HepG2 (cell line): ENCODE data around the gene SLC36A2. TPM values are rescaled to one million over a fixed set of nuclear protein-coding genes. Genes with fewer than 3 reads are reported as not detected.

ENCODE experiments used
- ATAC-seq: fragments of 200-7000 bp; cut with Tn5 transposase; 3 replicates; pipeline ENCODE4 v1.9.1; 2020; ENCODE audit warnings: mild to moderate bottlenecking, moderate library complexity
- BruUV-seq: library from RNA; stranded (reverse); fragments of 400-500 nt; replicated peaks from 2 replicates; lab custom pipeline; 2021; lab: Mats Ljungman, UMichigan
- CTCF ChIA-PET: fragments of 300-600 bp; formaldehyde crosslinking; extraction: SDS; loops from one replicate; lab custom pipeline; 2021; ENCODE audit warnings: low total read pairs, inconsistent platforms, low intra/inter-chr PET ratio; lab: Yijun Ruan, JAX
- POLR2A ChIA-PET: fragments of 350-600 bp; sonication (Branson Sonifier 250); formaldehyde crosslinking; loops from one replicate; lab custom pipeline; 2020; ENCODE audit warnings: antibody characterized with exemption, inconsistent platforms; lab: Yijun Ruan, JAX
- DNase-seq: peaks from one replicate; pipeline ENCODE4 v3.0.0-alpha.2; 2015; ENCODE audit warnings: low spot score
- FAIRE-seq: peaks from 3 replicates; lab custom pipeline; 2011; peaks lifted over from hg19 to GRCh38; lab: Jason Lieb, UNC
- H2AFZ ChIP-seq: one replicate; pipeline ENCODE4 v1.6.1; 2011; ENCODE audit warnings: low read length, inconsistent platforms
- H3K27ac ChIP-seq: fragments of 300-600 bp; 3 replicates; pipeline ENCODE4 v1.8.0; 2011; ENCODE audit warnings: mixed run types, mild to moderate bottlenecking, mixed read lengths, low read length, inconsistent platforms; ENCODE audit not compliant: insufficient read depth; ENCODE audit errors: extremely low read length
- H3K27me3 ChIP-seq, 2 experiments: fragments of 200-600 bp in 1 of 2; 2 replicates in 1 of 2; 3 replicates in 1 of 2; pipeline versions ENCODE4 v1.6.0 to v1.8.0; 2011; ENCODE audit warnings: low read length in 2 of 2, mild to moderate bottlenecking in 2 of 2, moderate library complexity in 2 of 2, inconsistent platforms in 1 of 2; ENCODE audit not compliant: insufficient read depth in 2 of 2, control insufficient read depth in 1 of 2
- H3K36me3 ChIP-seq, 2 experiments: fragments of 200-600 bp in 1 of 2; replicated peaks in 1 of 2; 2 replicates in 1 of 2; 3 replicates in 1 of 2; pipeline versions ENCODE4 v1.5.1 to v1.8.0; 2011; ENCODE audit warnings: low read length in 2 of 2, inconsistent platforms in 1 of 2; ENCODE audit not compliant: insufficient read depth in 2 of 2, control insufficient read depth in 1 of 2
- H3K4me1 ChIP-seq: 2 replicates; pipeline ENCODE4 v1.5.1; 2012; ENCODE audit warnings: low read length, inconsistent platforms; ENCODE audit not compliant: insufficient read depth
- H3K4me2 ChIP-seq: 2 replicates; pipeline ENCODE4 v1.6.0; 2011; ENCODE audit warnings: low read depth, low read length, inconsistent platforms
- H3K4me3 ChIP-seq, 3 experiments: fragments of 200-600 bp in 1 of 3; sonication (generic), shearing (Covaris generic) in 1 of 3; replicated peaks in 1 of 3; 2 replicates each; pipeline ENCODE4 v1.5.1; 2011 to 2016; ENCODE audit warnings: low read length in 3 of 3, inconsistent platforms in 2 of 3, low read depth in 2 of 3, mild to moderate bottlenecking in 2 of 3, control low read depth in 1 of 3, mixed read lengths in 1 of 3; ENCODE audit not compliant: insufficient read depth in 1 of 3
- H3K79me2 ChIP-seq: one replicate; pipeline ENCODE4 v1.6.1; 2011; ENCODE audit warnings: low read length, inconsistent platforms; ENCODE audit not compliant: insufficient read depth
- H3K9ac ChIP-seq: 2 replicates; pipeline ENCODE4 v1.6.0; 2011; ENCODE audit warnings: mild to moderate bottlenecking, low read depth, low read length, inconsistent platforms; ENCODE audit not compliant: insufficient read depth
- H3K9me3 ChIP-seq: 2 replicates; pipeline ENCODE4 v1.5.1; 2012; ENCODE audit warnings: mild to moderate bottlenecking, low read length
- H4K20me1 ChIP-seq: 2 replicates; pipeline ENCODE4 v1.6.0; 2011; ENCODE audit warnings: inconsistent platforms, mild to moderate bottlenecking, low read length, moderate library complexity; ENCODE audit not compliant: insufficient read depth
- DRAP1 ChIP-seq: IDR thresholded peaks from 2 replicates; pipeline ENCODE4 v1.6.1; 2016; ENCODE audit warnings: missing genetic modification reagents, missing compliant biosample characterization
- HMG20B ChIP-seq: conservative IDR thresholded peaks from 2 replicates; pipeline ENCODE4 v1.6.1; 2016; ENCODE audit warnings: missing genetic modification reagents, missing compliant biosample characterization
- PCBP1 ChIP-seq: fragments of 200-400 bp; formaldehyde crosslinking; IDR thresholded peaks from 2 replicates; pipeline ENCODE4 v1.6.1; 2017; ENCODE audit warnings: mild to moderate bottlenecking, low read depth, low read length, borderline replicate concordance
- RFX3 ChIP-seq: IDR thresholded peaks from 2 replicates; pipeline ENCODE4 v1.6.1; 2016; ENCODE audit warnings: missing biosample characterization, missing genetic modification reagents
- ZBTB38 ChIP-seq: sonication (generic); formaldehyde crosslinking; IDR thresholded peaks from 2 replicates; pipeline ENCODE4 v1.5.1; 2020; ENCODE audit warnings: mild to moderate bottlenecking, missing genetic modification reagents
- ZFP36L1 ChIP-seq: sonication (generic); formaldehyde crosslinking; IDR thresholded peaks from 2 replicates; pipeline ENCODE4 v1.8.0; 2022; ENCODE audit warnings: mild to moderate bottlenecking, missing genetic modification reagents, moderate library complexity
- ZFP41 ChIP-seq: sonication (generic); formaldehyde crosslinking; IDR thresholded peaks from 2 replicates; pipeline ENCODE4 v1.4.0; 2020; ENCODE audit warnings: mild to moderate bottlenecking, missing genetic modification reagents, borderline replicate concordance
- ZFYVE20 ChIP-seq: sonication (generic); formaldehyde crosslinking; IDR thresholded peaks from 2 replicates; pipeline ENCODE4 v1.8.0; 2023; ENCODE audit warnings: low read depth, mild to moderate bottlenecking, moderate library complexity, missing genetic modification reagents, borderline replicate concordance
- ZNF136 ChIP-seq: sonication (generic); formaldehyde crosslinking; IDR thresholded peaks from 2 replicates; pipeline ENCODE4 v1.8.1; 2022; ENCODE audit warnings: low read depth, mild to moderate bottlenecking, moderate library complexity, missing genetic modification reagents
- ZNF329 ChIP-seq: sonication (generic); formaldehyde crosslinking; IDR thresholded peaks from 2 replicates; pipeline ENCODE4 v1.9.0; 2021; ENCODE audit warnings: low read depth, mild to moderate bottlenecking, missing genetic modification reagents
- ZNF563 ChIP-seq: sonication (generic); formaldehyde crosslinking; IDR thresholded peaks from 2 replicates; pipeline ENCODE4 v1.8.0; 2022; ENCODE audit warnings: mild to moderate bottlenecking, moderate library complexity, missing genetic modification reagents
- ZNF609 ChIP-seq: sonication (generic); formaldehyde crosslinking; IDR thresholded peaks from 2 replicates; pipeline ENCODE4 v1.4.0; 2020; ENCODE audit warnings: mild to moderate bottlenecking, missing genetic modification reagents, borderline replicate concordance
- ZNF691 ChIP-seq: sonication (generic); formaldehyde crosslinking; IDR thresholded peaks from 2 replicates; pipeline ENCODE4 v1.4.0; 2020; ENCODE audit warnings: missing genetic modification reagents, low read depth, mild to moderate bottlenecking, borderline replicate concordance
- WGBS: methylation state at CpG from one replicate; pipeline ENCODE4 v1.1.6; 2017; ENCODE audit warnings: low lambda C conversion rate; 5-methylcytosine and 5-hydroxymethylcytosine counted together
- in situ Hi-C: cut with HindIII; loops from 2 replicates; pipeline ENCODE4 v1.10.0; 2017; ENCODE audit warnings: low pct_unique_long_range_greater_than_20kb; ENCODE audit not compliant: extremely low pct_ligation_motif_present
- intact Hi-C: fragments of 100-400 bp; cut with micrococcal nuclease; formaldehyde crosslinking; loops from one replicate; pipeline ENCODE4 v1.10.0; 2022; ENCODE audit not compliant: unreplicated experiment
- polyA plus RNA-seq, 8 experiments: library from polyadenylated mRNA; depleted of rRNA in 3 of 8; stranded (reverse) in 7 of 8; unstranded in 1 of 8; fragments of >200 nt; fragmentation: Illumina TruSeq in 4 of 8; extraction: Trizol in 4 of 8; gene quantifications; 2 replicates each; pipeline versions ENCODE4 v1.2.1 to v1.2.3, GENCODE V29; 2011 to 2016; ENCODE audit warnings: low read depth in 4 of 8, missing spikeins in 1 of 8, mixed read lengths in 1 of 8; ENCODE audit not compliant: insufficient read depth in 1 of 8
- total RNA-seq, 5 experiments: library from RNA; depleted of rRNA; stranded (reverse); fragments of >200 nt; fragmentation: Illumina TruSeq; extraction: Trizol; gene quantifications; 2 replicates each; pipeline ENCODE4 v1.2.3, GENCODE V29; 2016; ENCODE audit warnings: low read depth in 1 of 5
- TF ChIP-seq, protein P1 (sequence below): sonication (generic); formaldehyde crosslinking; IDR thresholded peaks from 2 replicates; pipeline ENCODE4 v1.4.0; 2020; ENCODE audit warnings: mild to moderate bottlenecking, missing genetic modification reagents

Gene SLC36A2
- total and polyA plus RNA-seq, 2 of the 13 experiments (the other 11 are each of a cell fraction or from before 2014, with no cell fraction given) = 0.03 TPM; not detected in 1

- no peak for TF ChIP-seq ZFP36L1 (CRISPR knock-in tag)
- TF ChIP-seq HMG20B (CRISPR knock-in tag) = no peak
- no peak for TF ChIP-seq RFX3 (CRISPR knock-in tag)
- no peak for TF ChIP-seq DRAP1
- no peak for TF ChIP-seq ZFP41
These were observed 18.6 kb downstream of the SLC36A2 start (continued) for GRCh38 chr5:151328734-151329133.

- no peaks in the 10 kb centered on the region for H3K79me2 ChIP-seq
- FAIRE-seq = no peak
- no peak for DNase-seq
- in situ Hi-C loops (no loop called here), intact Hi-C loops (no loop called here)
- ChIA-PET POLR2A (no interaction called here), CTCF (no interaction called here)
- H3K9me3 ChIP-seq = no peaks in the 10 kb centered on the region
- no peak overlapping the region for H3K4me3 ChIP-seq
- ATAC-seq = no peak
- H3K27me3 ChIP-seq = peaks cover 0 to 8% of the 10 kb centered on the region in 2 experiments; a peak in 1 of 5 replicates
- H2AFZ ChIP-seq = no peak overlapping the region
- no peak overlapping the region for H3K27ac ChIP-seq
- H3K4me2 ChIP-seq = no peak overlapping the region
- no peak overlapping the region for H3K9ac ChIP-seq
- no peaks in the 10 kb centered on the region for H3K36me3 ChIP-seq
- no TSS peak for BruUV-seq
- H3K4me1 ChIP-seq = no peaks in the 10 kb centered on the region
- H4K20me1 ChIP-seq = no peaks in the 10 kb centered on the region
- 8% methylated on average over 2 of the region's 2 CpGs for WGBS
- no peak for TF ChIP-seq ZFYVE20 (CRISPR knock-in tag)
- no peak for TF ChIP-seq PCBP1
- no peak for TF ChIP-seq ZNF691
- TF ChIP-seq ZNF609 (CRISPR knock-in tag) = no peak
- TF ChIP-seq ZNF136 (CRISPR knock-in tag) = no peak
- TF ChIP-seq, protein P1, sequence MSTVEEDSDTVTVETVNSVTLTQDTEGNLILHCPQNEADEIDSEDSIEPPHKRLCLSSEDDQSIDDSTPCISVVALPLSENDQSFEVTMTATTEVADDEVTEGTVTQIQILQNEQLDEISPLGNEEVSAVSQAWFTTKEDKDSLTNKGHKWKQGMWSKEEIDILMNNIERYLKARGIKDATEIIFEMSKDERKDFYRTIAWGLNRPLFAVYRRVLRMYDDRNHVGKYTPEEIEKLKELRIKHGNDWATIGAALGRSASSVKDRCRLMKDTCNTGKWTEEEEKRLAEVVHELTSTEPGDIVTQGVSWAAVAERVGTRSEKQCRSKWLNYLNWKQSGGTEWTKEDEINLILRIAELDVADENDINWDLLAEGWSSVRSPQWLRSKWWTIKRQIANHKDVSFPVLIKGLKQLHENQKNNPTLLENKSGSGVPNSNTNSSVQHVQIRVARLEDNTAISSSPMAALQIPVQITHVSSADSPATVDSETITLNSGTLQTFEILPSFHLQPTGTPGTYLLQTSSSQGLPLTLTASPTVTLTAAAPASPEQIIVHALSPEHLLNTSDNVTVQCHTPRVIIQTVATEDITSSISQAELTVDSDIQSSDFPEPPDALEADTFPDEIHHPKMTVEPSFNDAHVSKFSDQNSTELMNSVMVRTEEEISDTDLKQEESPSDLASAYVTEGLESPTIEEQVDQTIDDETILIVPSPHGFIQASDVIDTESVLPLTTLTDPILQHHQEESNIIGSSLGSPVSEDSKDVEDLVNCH (CRISPR knock-in tag) = no peak
- TF ChIP-seq ZNF563 (CRISPR knock-in tag) = no peak
- TF ChIP-seq ZNF329 (CRISPR knock-in tag) = no peak
- TF ChIP-seq ZBTB38 = no peak
These were observed 19.8 kb downstream of the SLC36A2 start for GRCh38 chr5:151327585-151327984.
